ENCODE data around the gene OSBPL2.

GRCh38 chr20:62226707-62227590, 11.4 kb upstream of the OSBPL2 start:
- no peak for TF ChIP-seq POLR2AphosphoS5 (IDR thresholded peaks at IDR 0.05; ENCODE audit: low read depth, low read length)
- TF ChIP-seq, protein P1, sequence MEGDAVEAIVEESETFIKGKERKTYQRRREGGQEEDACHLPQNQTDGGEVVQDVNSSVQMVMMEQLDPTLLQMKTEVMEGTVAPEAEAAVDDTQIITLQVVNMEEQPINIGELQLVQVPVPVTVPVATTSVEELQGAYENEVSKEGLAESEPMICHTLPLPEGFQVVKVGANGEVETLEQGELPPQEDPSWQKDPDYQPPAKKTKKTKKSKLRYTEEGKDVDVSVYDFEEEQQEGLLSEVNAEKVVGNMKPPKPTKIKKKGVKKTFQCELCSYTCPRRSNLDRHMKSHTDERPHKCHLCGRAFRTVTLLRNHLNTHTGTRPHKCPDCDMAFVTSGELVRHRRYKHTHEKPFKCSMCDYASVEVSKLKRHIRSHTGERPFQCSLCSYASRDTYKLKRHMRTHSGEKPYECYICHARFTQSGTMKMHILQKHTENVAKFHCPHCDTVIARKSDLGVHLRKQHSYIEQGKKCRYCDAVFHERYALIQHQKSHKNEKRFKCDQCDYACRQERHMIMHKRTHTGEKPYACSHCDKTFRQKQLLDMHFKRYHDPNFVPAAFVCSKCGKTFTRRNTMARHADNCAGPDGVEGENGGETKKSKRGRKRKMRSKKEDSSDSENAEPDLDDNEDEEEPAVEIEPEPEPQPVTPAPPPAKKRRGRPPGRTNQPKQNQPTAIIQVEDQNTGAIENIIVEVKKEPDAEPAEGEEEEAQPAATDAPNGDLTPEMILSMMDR (IDR thresholded peaks at IDR 0.05 in 2 of 3, conservative IDR thresholded peaks at IDR 0.05 in 1 of 3; ENCODE audit: borderline replicate concordance in 1 of 3, insufficient read depth in 1 of 3, low read depth in 2 of 3, low read length in 2 of 3), result no peak
- TF ChIP-seq MAX (IDR thresholded peaks at IDR 0.05), result no peak
- TF ChIP-seq, protein P2, sequence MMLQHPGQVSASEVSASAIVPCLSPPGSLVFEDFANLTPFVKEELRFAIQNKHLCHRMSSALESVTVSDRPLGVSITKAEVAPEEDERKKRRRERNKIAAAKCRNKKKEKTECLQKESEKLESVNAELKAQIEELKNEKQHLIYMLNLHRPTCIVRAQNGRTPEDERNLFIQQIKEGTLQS (IDR thresholded peaks at IDR 0.05), result no peak
- TF ChIP-seq EZH2 (IDR thresholded peaks at IDR 0.05), result no peak
- TF ChIP-seq FOSL1 (IDR thresholded peaks at IDR 0.05; ENCODE audit: low read depth), result no peak
- TF ChIP-seq EGR1 (IDR thresholded peaks at IDR 0.05; ENCODE audit: low read depth), result no peak
- no peak for TF ChIP-seq POLR2A (IDR thresholded peaks at IDR 0.05; ENCODE audit: borderline replicate concordance, extremely low read depth, insufficient read depth, insufficient read length)
- no peak for TF ChIP-seq JUND (IDR thresholded peaks at IDR 0.05)
- no peak for TF ChIP-seq YY1 (IDR thresholded peaks at IDR 0.05; ENCODE audit: extremely low read depth, insufficient replicate concordance, low read depth, low read length)
- no peak for TF ChIP-seq ZNF274 (IDR thresholded peaks at IDR 0.05; ENCODE audit: low read depth, low read length)
- no peak for TF ChIP-seq ZFX (IDR thresholded peaks at IDR 0.05)

Measured in HCT116 (cell line).